GM21737 (cell line): Measurements from ENCODE around the gene MYL5.
"Not testable (repeated sequence)": the region's sequence is repeated elsewhere in the genome, so short reads cannot be mapped to it uniquely, and the experiment has no call there.

ENCODE experiments used
- ATAC-seq: cut with Tn5 transposase; IDR thresholded peaks from one replicate; pipeline ENCODE4 v1.9.1; 2021; ENCODE audit warnings: mild to moderate bottlenecking, moderate library complexity; ENCODE audit not compliant: unreplicated experiment

The MYL5 gene

DNA sequence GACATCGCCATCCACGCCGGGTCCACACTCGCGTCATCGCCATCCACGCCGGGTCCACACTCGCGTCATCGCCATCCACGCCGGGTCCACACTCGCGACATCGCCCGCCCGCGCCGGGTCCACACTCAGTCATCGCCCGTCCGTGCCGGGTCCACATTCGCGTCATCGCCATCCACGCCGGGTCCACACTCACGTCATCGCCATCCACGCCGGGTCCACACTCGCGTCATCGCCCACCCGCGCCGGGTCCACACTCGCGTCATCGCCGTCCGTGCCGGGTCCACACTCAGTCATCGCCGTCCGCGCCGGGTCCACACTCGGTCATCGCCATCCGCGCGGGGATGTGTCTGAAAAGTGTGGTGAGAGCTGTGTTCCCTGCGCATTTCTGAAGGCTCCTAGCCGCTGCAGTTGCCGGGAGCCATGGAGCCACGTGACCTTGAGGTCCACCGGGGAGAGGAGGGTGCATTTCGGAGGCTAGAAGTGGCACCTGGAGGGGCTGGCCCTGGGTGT is 48.6 kb downstream of the MYL5 start:
- no peak for ATAC-seq

DNA sequence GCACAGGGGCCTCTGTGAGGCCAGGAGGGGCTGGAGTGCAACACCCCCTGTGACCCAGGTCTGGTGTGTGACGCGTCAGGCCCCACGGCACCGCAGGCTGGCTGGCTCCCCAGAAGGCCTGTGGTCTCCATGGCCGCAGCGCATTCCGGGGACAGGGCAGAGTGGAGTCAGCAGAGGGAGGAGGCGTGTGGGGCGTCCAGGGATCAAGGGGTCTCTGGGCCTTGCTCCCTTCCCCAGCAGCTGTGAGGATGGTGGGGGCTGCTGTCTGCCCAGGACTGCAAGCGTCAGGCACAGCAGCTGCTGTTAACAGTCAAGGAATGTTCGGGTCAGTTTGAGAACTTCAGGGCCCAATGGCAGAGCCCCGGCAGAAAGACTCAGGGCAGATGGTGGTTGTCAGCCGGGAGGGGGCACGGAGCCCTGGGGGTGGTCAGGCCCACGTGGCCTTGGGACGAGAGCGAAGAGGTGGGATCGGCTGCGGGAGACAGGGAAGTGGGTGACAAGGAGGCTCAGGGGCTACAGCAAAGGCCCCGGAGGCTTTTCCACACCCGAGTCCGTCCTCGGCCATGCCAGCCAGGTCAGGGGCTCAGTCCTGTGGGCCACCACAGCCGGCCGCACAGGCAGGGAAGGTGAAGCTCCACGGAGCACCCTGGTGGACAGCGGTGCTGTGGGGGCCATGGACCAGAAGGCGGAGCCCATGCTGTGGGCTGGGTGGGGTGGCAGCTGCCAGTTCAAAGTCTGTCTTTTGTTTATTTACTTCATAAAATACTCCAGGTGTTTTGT is 49.6 kb downstream of the MYL5 start:
- ATAC-seq, result no peak

DNA sequence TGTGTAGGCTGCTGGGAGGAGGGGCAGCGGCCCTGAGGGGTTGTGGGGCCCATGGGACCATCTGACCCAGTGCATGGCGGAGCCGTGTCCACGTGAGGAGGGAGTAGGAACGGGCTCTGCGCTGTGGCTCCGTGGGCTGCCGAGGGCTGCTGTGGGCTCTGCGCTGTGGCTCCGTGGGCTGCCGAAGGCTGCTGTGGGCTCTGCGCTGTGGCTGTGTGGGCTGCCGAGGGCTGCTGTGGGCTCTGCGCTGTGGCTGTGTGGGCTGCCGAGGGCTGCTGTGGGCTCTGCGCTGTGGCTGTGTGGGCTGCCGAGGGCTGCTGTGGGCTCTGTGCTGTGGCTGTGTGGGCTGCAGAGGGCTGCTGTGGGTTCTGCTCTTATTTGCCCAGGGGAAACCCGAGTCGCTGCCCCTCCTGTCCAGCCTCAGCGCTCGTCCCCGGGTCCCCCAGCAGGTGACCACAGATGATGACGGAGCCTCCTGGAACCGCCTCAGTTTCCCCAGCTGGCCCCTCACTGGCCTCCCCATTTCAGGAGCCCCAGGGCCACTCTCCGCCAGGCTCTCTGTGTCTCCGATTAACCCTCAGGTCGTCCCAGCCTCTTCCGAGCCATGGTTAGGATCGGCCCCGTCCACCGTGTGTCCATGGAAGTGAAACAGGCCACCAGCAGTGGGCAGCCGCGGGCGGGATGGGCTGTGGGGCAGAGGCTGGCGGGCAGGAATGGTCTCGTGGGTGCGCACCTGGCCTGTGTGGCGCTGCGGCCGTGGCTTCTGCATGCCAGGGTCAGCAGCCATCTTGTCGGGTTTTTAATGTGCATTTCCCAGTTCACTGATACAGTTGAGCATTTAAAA is 51.3 kb downstream of the MYL5 start:
- ATAC-seq, result no peak

DNA sequence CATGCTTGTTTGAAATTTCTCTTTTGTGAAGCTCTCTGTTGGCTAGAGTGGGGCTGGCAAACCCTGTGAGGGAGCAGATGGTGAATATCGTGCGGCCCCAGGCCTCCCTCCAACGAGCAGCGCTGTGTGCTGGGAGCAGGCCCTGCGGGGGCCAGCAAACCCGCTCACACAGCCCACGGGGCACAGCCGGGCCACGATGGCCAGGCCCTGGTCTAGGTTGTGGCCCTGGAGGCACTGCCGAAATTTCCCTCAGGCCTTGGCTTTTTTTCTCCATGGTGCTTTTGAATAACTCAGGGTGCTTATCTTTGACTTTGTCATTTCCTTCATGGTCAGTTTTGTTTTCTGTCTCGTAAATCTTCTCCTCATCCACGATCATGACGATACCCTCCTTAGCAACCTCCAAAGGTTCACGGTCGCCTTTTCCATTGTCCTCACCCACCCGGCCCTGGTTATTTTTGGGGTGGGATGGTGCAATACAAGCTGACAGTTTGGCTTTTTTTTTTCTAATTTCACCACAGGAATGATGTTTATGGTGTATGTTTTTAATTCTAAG is 52.0 kb downstream of the MYL5 start:
- no peak for ATAC-seq

DNA sequence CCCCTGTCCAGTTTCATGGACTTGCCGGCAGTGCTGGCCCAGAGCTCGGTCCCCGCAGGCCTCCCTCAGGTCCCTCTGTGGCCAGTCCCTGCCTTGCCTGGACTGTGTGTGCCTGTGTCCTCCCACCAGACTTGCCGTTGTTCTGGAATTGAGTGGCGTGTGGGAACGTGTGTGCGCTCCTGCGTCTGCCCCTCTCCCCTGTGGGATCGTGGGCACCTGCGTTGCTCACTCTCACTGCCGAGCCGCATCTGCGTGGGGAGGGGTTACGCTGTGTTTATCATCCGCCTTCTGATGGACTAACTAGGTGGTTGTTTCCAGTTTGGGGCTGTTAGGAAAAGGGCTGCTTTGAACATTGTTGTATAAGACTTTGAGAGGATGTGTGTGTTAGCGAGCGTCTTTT is 52.5 kb downstream of the MYL5 start:
- ATAC-seq, result no peak

DNA sequence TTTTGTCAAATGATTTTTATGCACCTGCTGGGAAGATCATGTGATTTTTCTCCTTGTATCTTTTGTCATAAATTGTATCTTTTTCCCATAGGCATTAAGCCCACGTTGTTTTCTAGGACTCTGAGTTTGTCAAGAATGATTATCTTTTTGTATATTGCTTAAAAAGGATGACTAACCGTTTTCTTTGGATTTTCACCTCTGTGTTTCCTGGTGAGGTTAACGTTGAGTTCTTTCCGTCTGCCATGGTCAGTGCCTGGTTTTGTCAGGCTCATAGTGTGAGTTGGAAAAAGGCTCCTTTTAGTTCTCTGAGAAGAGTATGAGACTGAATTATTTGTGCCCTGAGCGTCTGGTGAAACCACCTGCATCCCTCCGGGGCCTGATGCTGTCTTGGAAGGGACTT is 53.2 kb downstream of the MYL5 start:
- ATAC-seq, result no peak

DNA sequence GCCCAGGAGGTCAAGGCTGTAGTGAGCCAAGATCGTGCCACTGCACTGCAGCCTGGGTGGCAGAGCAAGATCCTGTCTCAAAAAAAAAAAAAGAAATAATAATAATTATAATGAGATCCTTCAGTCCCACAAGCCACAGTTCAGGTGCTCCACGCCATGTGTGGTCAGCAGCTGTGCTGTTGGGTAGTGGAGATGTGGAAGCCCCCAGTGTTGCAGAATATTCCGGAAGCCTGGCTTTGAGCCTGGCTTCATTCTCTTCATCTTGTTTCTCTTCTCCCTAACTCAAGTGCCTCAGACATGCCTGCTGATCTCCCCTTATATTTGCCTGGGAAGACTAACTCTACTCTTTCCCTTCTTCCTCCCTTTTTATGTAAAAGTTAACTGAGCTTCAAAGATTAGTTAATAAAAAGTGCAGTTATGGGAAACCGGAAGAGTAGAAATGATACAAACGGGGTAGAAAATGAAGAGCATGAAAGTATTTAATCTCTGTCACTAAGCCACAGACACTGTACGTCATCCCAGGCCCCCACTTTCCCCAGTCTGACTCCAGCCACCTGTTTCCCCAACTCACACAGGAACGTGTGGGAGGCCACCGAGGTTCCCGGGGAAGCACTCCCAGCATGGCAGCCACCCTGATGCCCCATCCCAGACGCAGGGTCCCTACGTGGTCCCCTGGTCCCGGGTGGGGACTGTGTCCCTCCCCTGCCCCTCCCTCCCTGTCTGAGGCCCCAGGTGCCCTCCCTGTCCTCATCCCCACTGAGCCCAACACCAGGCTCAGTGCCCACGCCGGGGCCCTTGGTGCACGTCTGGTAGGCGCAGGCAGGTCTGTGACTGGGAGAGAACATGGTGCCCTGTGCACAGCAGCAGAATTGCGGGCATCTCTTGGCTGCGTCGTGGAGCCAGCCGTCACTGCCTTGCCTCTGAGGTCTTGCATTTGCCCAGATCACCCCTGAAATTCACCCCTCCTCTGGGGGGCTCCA is 55.3 kb downstream of the MYL5 start:
- ATAC-seq, result no peak

DNA sequence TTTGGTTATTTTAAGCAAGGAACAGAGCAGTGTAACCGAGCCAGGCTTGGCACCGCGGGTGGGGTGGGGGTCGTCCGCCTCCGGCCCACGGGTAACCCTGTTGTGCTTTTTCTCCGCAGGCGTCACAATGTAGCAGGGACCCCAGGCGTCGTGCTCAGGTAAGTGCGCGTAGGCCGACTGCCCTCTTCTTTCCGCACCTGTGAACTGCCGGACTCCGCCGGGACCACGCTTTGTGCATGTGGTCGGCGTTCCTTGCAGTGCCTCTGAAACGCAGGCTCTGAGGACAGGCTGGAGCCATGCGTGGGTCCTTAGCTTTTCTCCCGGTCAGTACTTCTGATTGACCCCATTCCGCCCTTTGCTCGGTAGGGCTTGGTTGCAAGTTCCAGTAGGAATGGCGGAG is 56.2 kb downstream of the MYL5 start:
- no peak for ATAC-seq

DNA sequence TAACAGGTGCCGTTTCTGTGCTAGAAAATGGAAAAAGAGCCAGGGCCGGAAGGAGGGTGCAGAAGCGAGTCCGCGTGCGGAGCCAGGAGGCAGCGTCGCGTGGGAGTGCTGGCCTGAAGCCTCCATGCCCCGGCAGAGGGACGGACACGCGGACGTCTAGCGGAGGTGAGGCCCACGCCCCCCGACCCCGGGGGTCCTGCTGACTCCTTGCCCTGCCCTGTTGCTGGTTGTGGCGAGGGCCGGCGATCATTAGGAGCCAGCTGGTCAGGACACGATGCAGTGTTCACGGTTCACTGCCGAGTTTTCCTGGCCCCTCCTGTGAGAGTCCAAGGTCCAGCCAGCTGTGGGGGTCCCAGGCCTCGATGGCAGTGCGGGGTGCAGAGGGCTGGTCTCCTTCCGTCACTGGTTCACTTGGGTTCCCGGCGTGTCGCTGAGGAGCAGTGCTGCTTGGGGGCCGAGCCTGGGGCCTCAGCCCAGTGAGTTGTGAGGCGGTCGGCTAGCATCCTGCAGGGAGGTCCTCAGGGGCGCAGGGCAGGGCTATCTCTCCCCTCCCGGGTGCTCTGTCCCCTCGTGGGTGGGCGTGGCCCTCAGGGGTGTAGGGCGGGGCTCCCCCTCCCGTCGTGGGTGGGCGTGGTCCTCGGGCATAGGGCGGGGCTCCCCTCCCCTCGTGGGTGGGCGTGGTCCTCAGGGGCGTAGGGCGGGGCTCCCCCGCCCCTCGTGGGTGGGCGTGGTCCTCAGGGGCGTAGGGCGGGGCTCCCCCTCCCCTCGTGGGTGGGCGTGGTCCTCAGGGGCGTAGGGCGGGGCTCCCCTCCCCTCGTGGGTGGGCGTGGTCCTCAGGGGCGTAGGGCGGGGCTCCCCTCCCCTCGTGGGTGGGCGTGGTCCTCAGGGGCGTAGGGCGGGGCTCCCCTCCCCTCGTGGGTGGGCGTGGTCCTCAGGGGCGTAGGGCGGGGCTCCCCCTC is 56.9 kb downstream of the MYL5 start:
- not testable (repeated sequence) for ATAC-seq
